WTC11 (cell line): ENCODE measurements around the gene DOP1B. TPM values are rescaled to one million over a fixed set of nuclear protein-coding genes. Genes with fewer than 3 reads are reported as not detected.

Experiments
- ATAC-seq: fragments of 200-7000 bp; cut with Tn5 transposase; 2 replicates; pipeline ENCODE4 v1.10.0; 2021; ENCODE audit warnings: mild to moderate bottlenecking, moderate library complexity
- CTCF ChIA-PET: fragments of 300-600 bp; sonication (Branson Sonifier 250); formaldehyde crosslinking; loops from one replicate; lab custom pipeline; 2021; ENCODE audit warnings: antibody characterized with exemption; lab: Charles Lee
- POLR2A ChIA-PET: fragments of 350-600 bp; sonication (Branson Sonifier 250); formaldehyde crosslinking; loops from one replicate; lab custom pipeline; 2021; ENCODE audit warnings: antibody characterized with exemption; lab: Charles Lee
- DNase-seq: peaks from one replicate; pipeline ENCODE4 v3.0.0; 2021; ENCODE audit warnings: low spot score
- H3K27ac Mint-ChIP-seq: 2 replicates; pipeline ENCODE4 v1.8.0; 2021; ENCODE audit warnings: mixed read lengths
- H3K27me3 Mint-ChIP-seq: 2 replicates; pipeline ENCODE4 v1.8.0; 2021; ENCODE audit warnings: low read depth, mild to moderate bottlenecking, moderate library complexity, mixed read lengths
- H3K36me3 Mint-ChIP-seq: 2 replicates; pipeline ENCODE4 v1.8.0; 2021; ENCODE audit warnings: mixed read lengths
- H3K4me1 Mint-ChIP-seq: 2 replicates; pipeline ENCODE4 v1.8.0; 2022; ENCODE audit warnings: mixed read lengths
- H3K4me3 Mint-ChIP-seq: 2 replicates; pipeline ENCODE4 v1.8.0; 2021; ENCODE audit warnings: mild to moderate bottlenecking, moderate library complexity, mixed read lengths
- H3K9me3 Mint-ChIP-seq: 2 replicates; pipeline ENCODE4 v1.8.0; 2021; ENCODE audit warnings: mixed read lengths
- ATF1 ChIP-seq: sonication (generic); formaldehyde crosslinking; IDR thresholded peaks from 2 replicates; pipeline ENCODE4 v1.8.1; 2023; ENCODE audit warnings: mild to moderate bottlenecking, moderate library complexity, missing genetic modification reagents
- ETV6 ChIP-seq: sonication (generic); formaldehyde crosslinking; IDR thresholded peaks from 2 replicates; pipeline ENCODE4 v1.8.1; 2022; ENCODE audit warnings: mild to moderate bottlenecking, missing genetic modification reagents
- FOXP1 ChIP-seq: sonication (generic); formaldehyde crosslinking; IDR thresholded peaks from 2 replicates; pipeline ENCODE4 v1.8.0; 2022; ENCODE audit warnings: missing genetic modification reagents, mild to moderate bottlenecking, moderate library complexity, borderline replicate concordance
- IRF2 ChIP-seq: sonication (generic); formaldehyde crosslinking; IDR thresholded peaks from 2 replicates; pipeline ENCODE4 v1.8.0; 2022; ENCODE audit warnings: low read depth, missing genetic modification reagents, borderline replicate concordance
- SMAD4 ChIP-seq: sonication (generic); formaldehyde crosslinking; IDR thresholded peaks from 2 replicates; pipeline ENCODE4 v1.8.0; 2022; ENCODE audit warnings: mild to moderate bottlenecking, missing genetic modification reagents
- total RNA-seq: library from RNA; stranded (reverse); gene quantifications from 3 replicates; pipeline ENCODE4 v1.2.3, GENCODE V29; 2021
- TF ChIP-seq, protein P1 (sequence below): sonication (generic); formaldehyde crosslinking; IDR thresholded peaks from 2 replicates; pipeline ENCODE4 v1.8.1; 2022; ENCODE audit warnings: low read depth, mild to moderate bottlenecking, moderate library complexity, missing genetic modification reagents, borderline replicate concordance

The DOP1B gene
- total RNA-seq, 1 experiment from 2014 or later = 11.4 TPM

DNA sequence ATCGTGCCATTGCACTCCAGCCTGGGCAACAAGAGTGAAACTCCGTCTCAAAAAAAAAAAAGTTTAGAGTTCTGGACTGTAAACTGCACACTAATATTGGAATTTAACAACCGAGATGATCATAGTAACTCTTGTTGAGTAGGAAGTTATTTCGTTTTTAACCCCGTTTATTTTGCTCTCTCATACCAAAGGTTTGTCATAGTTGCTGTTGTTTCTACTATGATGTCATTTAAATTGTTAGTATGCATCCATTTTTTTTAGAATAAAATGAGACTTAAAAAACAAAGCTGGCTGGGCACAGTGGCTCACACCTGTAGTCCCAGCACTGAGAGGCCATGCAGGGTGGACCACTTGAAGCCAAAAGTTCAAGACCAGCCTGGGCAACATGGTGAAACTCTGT, 49.3 kb downstream of the DOP1B start:
- Mint-ChIP-seq H3K27ac (no peak overlapping the region), H3K4me3 (no peak overlapping the region), H3K4me1 (peaks cover 13% of the 10 kb centered on the region), H3K9me3 (no peaks in the 10 kb centered on the region), H3K36me3 (no peaks in the 10 kb centered on the region), H3K27me3 (no peaks in the 10 kb centered on the region)
- ATAC-seq (no peak), DNase-seq (no peak)
- CTCF ChIA-PET = interaction anchor here (0.5 to 1.8 kb wide), 3 partner anchors 11 to 183 kb away, joined by 3 read pairs; no protein-coding TSS in a partner anchor
- POLR2A ChIA-PET = no interaction called here
- TF ChIP-seq, protein P1, sequence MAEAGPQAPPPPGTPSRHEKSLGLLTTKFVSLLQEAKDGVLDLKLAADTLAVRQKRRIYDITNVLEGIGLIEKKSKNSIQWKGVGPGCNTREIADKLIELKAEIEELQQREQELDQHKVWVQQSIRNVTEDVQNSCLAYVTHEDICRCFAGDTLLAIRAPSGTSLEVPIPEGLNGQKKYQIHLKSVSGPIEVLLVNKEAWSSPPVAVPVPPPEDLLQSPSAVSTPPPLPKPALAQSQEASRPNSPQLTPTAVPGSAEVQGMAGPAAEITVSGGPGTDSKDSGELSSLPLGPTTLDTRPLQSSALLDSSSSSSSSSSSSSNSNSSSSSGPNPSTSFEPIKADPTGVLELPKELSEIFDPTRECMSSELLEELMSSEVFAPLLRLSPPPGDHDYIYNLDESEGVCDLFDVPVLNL (CRISPR knock-in tag) = no peak
- TF ChIP-seq IRF2 (CRISPR knock-in tag) (no peak), SMAD4 (CRISPR knock-in tag) (no peak), ATF1 (CRISPR knock-in tag) (no peak), ETV6 (CRISPR knock-in tag) (no peak), FOXP1 (CRISPR knock-in tag) (no peak)

Other genes starting within 250 kb of the DOP1B start
- 44.1 to 64.8 TPM (median 45.7 TPM) in 3 replicates for gene SETD4, start 96.3 kb upstream of the DOP1B start, total RNA-seq
- 167 to 172 TPM (median 170 TPM) in 3 replicates for gene CBR1, start 86.8 kb upstream of the DOP1B start, total RNA-seq
- 4.2 to 12.9 TPM (median 5.2 TPM) in 3 replicates for gene CBR3, start 21.7 kb upstream of the DOP1B start, total RNA-seq
- gene MORC3, start 163.4 kb downstream of the DOP1B start, total RNA-seq = 15.9 to 17.2 TPM (median 16.1 TPM) in 3 replicates
- 15.1 to 20.7 TPM (median 16.6 TPM) in 3 replicates for gene CHAF1B, start 228.6 kb downstream of the DOP1B start, total RNA-seq